ENCODE results near the gene GSTM1.

Gene GSTM1

GRCh38 chr1:109687641-109688499 is at the start of gene GSTM1:
TSS of gene GSTM1 (plus strand) at chr1:109687817. CDS start at chr1:109687874, 57 bp downstream.
- DNase-seq (ENCODE audit: low read depth), result no peak

- no peak for DNase-seq (ENCODE audit: low read depth)
Measured at GRCh38 chr1:109639063-109639840, 48.4 kb upstream of the GSTM1 start.

- DNase-seq (ENCODE audit: low read depth), result no peak
Measured at GRCh38 chr1:109639841-109640184, 47.8 kb upstream of the GSTM1 start.

- peak; percentile 49 for DNase-seq (ENCODE audit: low read depth)
Measured at GRCh38 chr1:109640285-109640865, 47.2 kb upstream of the GSTM1 start.

GRCh38 chr1:109641078-109641740 is 46.4 kb upstream of the GSTM1 start:
- no peak for DNase-seq (ENCODE audit: low read depth)

- DNase-seq (ENCODE audit: low read depth), result no peak
Measured at GRCh38 chr1:109641861-109642260, 45.8 kb upstream of the GSTM1 start.

- no peak for DNase-seq (ENCODE audit: low read depth)
Measured at GRCh38 chr1:109642626-109643025, 45.0 kb upstream of the GSTM1 start.

- DNase-seq (ENCODE audit: low read depth), result peak; percentile 64
Measured at GRCh38 chr1:109643385-109644230, 44.0 kb upstream of the GSTM1 start.

- peak; percentile 53 for DNase-seq (ENCODE audit: low read depth)
Measured at GRCh38 chr1:109644670-109645069, 42.9 kb upstream of the GSTM1 start.

- peak; percentile 52 for DNase-seq (ENCODE audit: low read depth)
Measured at GRCh38 chr1:109649491-109649914, 38.1 kb upstream of the GSTM1 start.

- peak; percentile 27 for DNase-seq (ENCODE audit: low read depth)
Measured at GRCh38 chr1:109650609-109651008, 37.0 kb upstream of the GSTM1 start.

- DNase-seq (ENCODE audit: low read depth), result no peak
Measured at GRCh38 chr1:109652402-109652801, 35.2 kb upstream of the GSTM1 start.

- no peak for DNase-seq (ENCODE audit: low read depth)
Measured at GRCh38 chr1:109653306-109653705, 34.3 kb upstream of the GSTM1 start.

GRCh38 chr1:109654519-109654918 is 33.1 kb upstream of the GSTM1 start:
- DNase-seq (ENCODE audit: low read depth), result no peak

- peak; percentile 61 for DNase-seq (ENCODE audit: low read depth)
Measured at GRCh38 chr1:109655615-109656519, 31.8 kb upstream of the GSTM1 start, which contains the start of gene GSTM4. TSS of gene GSTM4 (plus strand) at chr1:109656099. CDS start at chr1:109656390, 291 bp downstream.

- DNase-seq (ENCODE audit: low read depth), result no peak
Measured at GRCh38 chr1:109657395-109657794, 30.2 kb upstream of the GSTM1 start.

GRCh38 chr1:109657970-109658369 is 29.6 kb upstream of the GSTM1 start:
- DNase-seq (ENCODE audit: low read depth), result no peak

- DNase-seq (ENCODE audit: low read depth), result no peak
Measured at GRCh38 chr1:109658533-109659042, 29.0 kb upstream of the GSTM1 start.

GRCh38 chr1:109659145-109659544 is 28.5 kb upstream of the GSTM1 start:
- no peak for DNase-seq (ENCODE audit: low read depth)

Data from iris pigment epithelial cell (primary cell).